Muscle of leg (tissue), 11 donors: ENCODE data around the gene KCNE3. TPM values are rescaled to one million over a fixed set of nuclear protein-coding genes. Genes with fewer than 3 reads are reported as not detected.

Experiments
- DNase-seq: peaks from one replicate; pipeline ENCODE4 v3.0.0; 2013
- H3K27ac ChIP-seq: one replicate; pipeline ENCODE4 v1.5.1; 2013; ENCODE audit warnings: mild to moderate bottlenecking, low read length, control low read depth
- H3K27me3 ChIP-seq: one replicate; pipeline ENCODE4 v1.6.1; 2013; ENCODE audit warnings: low read length; ENCODE audit not compliant: control insufficient read depth, insufficient read depth
- H3K36me3 ChIP-seq: one replicate; pipeline ENCODE4 v1.6.1; 2013; ENCODE audit warnings: low read length; ENCODE audit not compliant: control insufficient read depth, insufficient read depth
- H3K4me1 ChIP-seq: one replicate; pipeline ENCODE4 v1.6.1; 2013; ENCODE audit warnings: low read length; ENCODE audit not compliant: control insufficient read depth, insufficient read depth
- H3K4me3 ChIP-seq: one replicate; pipeline ENCODE4 v1.5.1; 2013; ENCODE audit warnings: low read length, control low read depth
- H3K9me3 ChIP-seq: replicated peaks from 2 replicates; pipeline ENCODE4 v1.6.1; 2013; ENCODE audit warnings: low read depth, low read length; ENCODE audit not compliant: control insufficient read depth
- WGBS: methylation state at CpG from one replicate; pipeline ENCODE4 v1.1.5; 2013; ENCODE audit warnings: missing lambda C conversion rate; ENCODE audit not compliant: insufficient coverage; 5-methylcytosine and 5-hydroxymethylcytosine counted together
- polyA plus RNA-seq, 8 donors: library from polyadenylated mRNA; unstranded; fragments of 120-200 nt; gene quantifications; one replicate each; pipeline versions ENCODE4 v1.2.1 to v1.2.3, GENCODE V29; 2013; ENCODE audit warnings: inconsistent platforms in 1 of 8, low replicate concordance in 1 of 8; ENCODE audit not compliant: insufficient read length in 8 of 8, insufficient read depth in 1 of 8
- total RNA-seq: library from RNA; stranded (reverse); fragments of 120-200 nt; gene quantifications from one replicate; pipeline ENCODE4 v1.2.4, GENCODE V29; 2013

Gene KCNE3
- total and polyA plus RNA-seq, 9 donors, result 1.2 to 3.7 (median 2.4) TPM

GRCh38 chr11:74492084-74492483, 24.7 kb upstream of the KCNE3 start:
- no peak for DNase-seq
- WGBS, result 75% methylated on average over 8 of the region's 11 CpGs
- Histone ChIP-seq H3K27me3 (no peaks in the 10 kb centered on the region), H3K27ac (no peak overlapping the region), H3K9me3 (peaks cover 2% of the 10 kb centered on the region), H3K4me3 (no peak overlapping the region), H3K4me1 (peaks cover 11% of the 10 kb centered on the region), H3K36me3 (no peaks in the 10 kb centered on the region)

- Histone ChIP-seq H3K36me3 (no peaks in the 10 kb centered on the region), H3K9me3 (no peaks in the 10 kb centered on the region), H3K27me3 (no peaks in the 10 kb centered on the region), H3K4me3 (no peak overlapping the region), H3K4me1 (peaks cover 11% of the 10 kb centered on the region), H3K27ac (no peak overlapping the region)
- DNase-seq, result no peak
- 83% methylated on average over 3 of the region's 4 CpGs for WGBS
Observed at GRCh38 chr11:74490941-74491340, 23.6 kb upstream of the KCNE3 start.

GRCh38 chr11:74487875-74488274, 20.5 kb upstream of the KCNE3 start:
- no peak for DNase-seq
- WGBS, result 50% methylated on average over 1 of the region's 1 CpG
- Histone ChIP-seq H3K9me3 (no peaks in the 10 kb centered on the region), H3K36me3 (no peaks in the 10 kb centered on the region), H3K4me1 (peaks cover 6% of the 10 kb centered on the region), H3K4me3 (no peak overlapping the region), H3K27ac (no peak overlapping the region), H3K27me3 (no peaks in the 10 kb centered on the region)

GRCh38 chr11:74485868-74486267, 18.5 kb upstream of the KCNE3 start:
- H3K4me3 ChIP-seq, result no peak overlapping the region
- no CpG with 5 or more reads among the region's 2 CpGs for WGBS
- H3K27ac ChIP-seq, result no peak overlapping the region
- H3K27me3 ChIP-seq, result no peaks in the 10 kb centered on the region
- H3K36me3 ChIP-seq, result no peaks in the 10 kb centered on the region
- H3K4me1 ChIP-seq, result no peaks in the 10 kb centered on the region
- DNase-seq, result no peak
- H3K9me3 ChIP-seq, result no peaks in the 10 kb centered on the region

GRCh38 chr11:74480688-74481417, 13.5 kb upstream of the KCNE3 start:
- Histone ChIP-seq H3K36me3 (no peaks in the 10 kb centered on the region), H3K9me3 (no peaks in the 10 kb centered on the region), H3K27ac (no peak overlapping the region), H3K27me3 (no peaks in the 10 kb centered on the region), H3K4me1 (no peaks in the 10 kb centered on the region), H3K4me3 (no peak overlapping the region)
- no CpG with 5 or more reads among the region's 3 CpGs for WGBS
- no peak for DNase-seq

- H3K27me3 ChIP-seq, result no peaks in the 10 kb centered on the region
- H3K36me3 ChIP-seq, result no peaks in the 10 kb centered on the region
- no CpG with 5 or more reads among the region's 1 CpG for WGBS
- H3K9me3 ChIP-seq, result no peaks in the 10 kb centered on the region
- no peak overlapping the region for H3K27ac ChIP-seq
- DNase-seq, result no peak
- no peaks in the 10 kb centered on the region for H3K4me1 ChIP-seq
- no peak overlapping the region for H3K4me3 ChIP-seq
Observed at GRCh38 chr11:74479732-74480123, 12.4 kb upstream of the KCNE3 start.

GRCh38 chr11:74478877-74479731, 11.8 kb upstream of the KCNE3 start:
- Histone ChIP-seq H3K27ac (no peak overlapping the region), H3K9me3 (no peaks in the 10 kb centered on the region), H3K4me3 (no peak overlapping the region), H3K27me3 (no peaks in the 10 kb centered on the region), H3K36me3 (no peaks in the 10 kb centered on the region), H3K4me1 (no peaks in the 10 kb centered on the region)
- no peak for DNase-seq
- WGBS, result 76% methylated on average over 4 of the region's 10 CpGs

- Histone ChIP-seq H3K27ac (no peak overlapping the region), H3K9me3 (no peaks in the 10 kb centered on the region), H3K4me1 (no peaks in the 10 kb centered on the region), H3K4me3 (no peak overlapping the region), H3K27me3 (no peaks in the 10 kb centered on the region), H3K36me3 (no peaks in the 10 kb centered on the region)
- no peak for DNase-seq
- WGBS, result 63% methylated on average over 1 of the region's 2 CpGs
Observed at GRCh38 chr11:74476536-74476935, 9.2 kb upstream of the KCNE3 start.

- no peaks in the 10 kb centered on the region for H3K9me3 ChIP-seq
- no peak overlapping the region for H3K27ac ChIP-seq
- no peaks in the 10 kb centered on the region for H3K27me3 ChIP-seq
Observed at GRCh38 chr11:74474316-74474715, 7.0 kb upstream of the KCNE3 start.

GRCh38 chr11:74473382-74474173, 6.2 kb upstream of the KCNE3 start:
- Histone ChIP-seq H3K27ac (no peak overlapping the region), H3K36me3 (no peaks in the 10 kb centered on the region), H3K4me1 (no peaks in the 10 kb centered on the region), H3K9me3 (no peaks in the 10 kb centered on the region), H3K4me3 (no peak overlapping the region), H3K27me3 (no peaks in the 10 kb centered on the region)
- WGBS, result 75% methylated on average over 4 of the region's 10 CpGs
- no peak for DNase-seq

More at GRCh38 chr11:74474316-74474715, 7.0 kb upstream of the KCNE3 start:
- H3K4me1 ChIP-seq, result no peaks in the 10 kb centered on the region
- H3K36me3 ChIP-seq, result no peaks in the 10 kb centered on the region
- no peak for DNase-seq
- 0% methylated on average over 1 of the region's 1 CpG for WGBS
- no peak overlapping the region for H3K4me3 ChIP-seq
